Fibroblast of pulmonary artery (primary cell): ENCODE results near the gene KLHDC8A.

Experiments used
- DNase-seq: peaks from one replicate; pipeline ENCODE4 v3.0.0-alpha.2; 2010; ENCODE audit warnings: low read depth
- H3K4me3 ChIP-seq: replicated peaks from 2 replicates; pipeline ENCODE4 v1.5.1; 2011; ENCODE audit warnings: low read depth, mild to moderate bottlenecking, control low read depth, low read length, moderate library complexity
- TF ChIP-seq, protein P1 (sequence below): IDR thresholded peaks from 2 replicates; pipeline ENCODE4 v1.5.1; 2011; ENCODE audit warnings: mild to moderate bottlenecking, control low read depth, low read length, inconsistent platforms; ENCODE audit errors: missing control alignments

Gene KLHDC8A

DNA sequence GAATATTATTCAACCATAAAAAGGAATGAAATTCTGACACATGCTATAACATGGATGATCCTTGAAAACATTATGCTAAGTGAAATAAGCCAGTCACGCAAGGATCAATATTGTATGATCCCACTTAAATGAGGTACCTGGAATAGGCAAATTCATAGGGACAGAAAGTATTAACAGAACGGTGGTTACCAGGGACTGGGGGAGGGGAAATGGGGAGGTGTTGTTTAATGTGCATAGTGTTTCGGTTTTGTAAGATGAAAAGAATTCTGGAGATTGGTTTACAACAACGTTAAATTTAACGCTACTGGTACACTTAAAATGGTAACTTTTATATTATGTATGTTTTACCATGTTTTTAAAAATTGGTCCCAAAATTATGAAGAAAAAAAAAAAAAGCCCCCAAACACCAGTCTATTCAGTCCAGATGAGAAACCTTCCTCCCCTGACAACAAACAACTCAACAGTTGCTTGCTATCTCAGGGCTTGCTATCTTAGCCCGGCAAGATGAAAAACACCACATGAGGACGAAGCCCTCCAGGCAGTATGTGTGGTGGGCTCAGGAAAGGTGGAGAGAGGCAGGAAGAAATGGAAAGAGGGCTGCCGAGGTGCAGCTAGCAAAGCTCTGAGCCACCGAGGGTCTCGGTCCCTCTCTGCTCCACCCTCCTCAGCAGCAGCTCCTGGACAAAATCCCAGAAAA is 43.7 kb downstream of the KLHDC8A start:
- no peak overlapping the region for H3K4me3 ChIP-seq
- no peak for DNase-seq
- TF ChIP-seq, protein P1, sequence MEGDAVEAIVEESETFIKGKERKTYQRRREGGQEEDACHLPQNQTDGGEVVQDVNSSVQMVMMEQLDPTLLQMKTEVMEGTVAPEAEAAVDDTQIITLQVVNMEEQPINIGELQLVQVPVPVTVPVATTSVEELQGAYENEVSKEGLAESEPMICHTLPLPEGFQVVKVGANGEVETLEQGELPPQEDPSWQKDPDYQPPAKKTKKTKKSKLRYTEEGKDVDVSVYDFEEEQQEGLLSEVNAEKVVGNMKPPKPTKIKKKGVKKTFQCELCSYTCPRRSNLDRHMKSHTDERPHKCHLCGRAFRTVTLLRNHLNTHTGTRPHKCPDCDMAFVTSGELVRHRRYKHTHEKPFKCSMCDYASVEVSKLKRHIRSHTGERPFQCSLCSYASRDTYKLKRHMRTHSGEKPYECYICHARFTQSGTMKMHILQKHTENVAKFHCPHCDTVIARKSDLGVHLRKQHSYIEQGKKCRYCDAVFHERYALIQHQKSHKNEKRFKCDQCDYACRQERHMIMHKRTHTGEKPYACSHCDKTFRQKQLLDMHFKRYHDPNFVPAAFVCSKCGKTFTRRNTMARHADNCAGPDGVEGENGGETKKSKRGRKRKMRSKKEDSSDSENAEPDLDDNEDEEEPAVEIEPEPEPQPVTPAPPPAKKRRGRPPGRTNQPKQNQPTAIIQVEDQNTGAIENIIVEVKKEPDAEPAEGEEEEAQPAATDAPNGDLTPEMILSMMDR, result no peak

DNA sequence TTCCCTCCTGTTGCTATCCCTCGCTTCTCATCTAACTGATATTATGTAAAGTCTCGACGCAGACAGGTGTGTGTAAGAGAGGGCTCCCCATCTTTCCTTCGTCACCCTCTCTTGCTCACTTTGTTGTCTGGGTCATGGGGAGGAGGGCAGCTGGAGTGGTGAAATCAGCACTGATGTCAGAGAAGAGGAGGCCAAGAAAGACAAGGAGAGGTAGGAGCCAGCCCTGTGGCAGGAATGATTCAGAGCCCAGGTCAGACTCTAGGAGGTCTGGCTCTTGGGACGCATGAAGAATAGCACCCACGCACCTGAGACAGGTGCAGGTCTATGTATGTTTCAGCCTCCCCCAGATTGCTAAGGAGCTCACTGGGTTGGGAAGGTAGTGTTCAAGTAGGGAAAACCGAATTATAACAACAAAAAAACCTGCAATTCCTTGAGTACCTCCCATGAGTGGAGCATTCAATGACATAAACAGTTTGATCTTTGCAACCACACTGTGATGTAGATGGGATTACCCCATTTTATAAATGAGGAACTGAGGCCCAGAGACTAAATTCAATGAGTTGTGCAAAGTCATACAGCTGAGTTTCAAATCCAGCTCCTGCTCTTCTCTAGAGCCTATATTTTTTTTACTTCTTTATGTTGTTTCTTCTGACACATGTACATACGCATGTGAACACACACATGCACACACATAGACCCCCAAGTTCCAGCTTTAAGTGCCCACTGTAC is 45.6 kb downstream of the KLHDC8A start:
- no peak for DNase-seq
- TF ChIP-seq, protein P1, result no peak
- no peak overlapping the region for H3K4me3 ChIP-seq

DNA sequence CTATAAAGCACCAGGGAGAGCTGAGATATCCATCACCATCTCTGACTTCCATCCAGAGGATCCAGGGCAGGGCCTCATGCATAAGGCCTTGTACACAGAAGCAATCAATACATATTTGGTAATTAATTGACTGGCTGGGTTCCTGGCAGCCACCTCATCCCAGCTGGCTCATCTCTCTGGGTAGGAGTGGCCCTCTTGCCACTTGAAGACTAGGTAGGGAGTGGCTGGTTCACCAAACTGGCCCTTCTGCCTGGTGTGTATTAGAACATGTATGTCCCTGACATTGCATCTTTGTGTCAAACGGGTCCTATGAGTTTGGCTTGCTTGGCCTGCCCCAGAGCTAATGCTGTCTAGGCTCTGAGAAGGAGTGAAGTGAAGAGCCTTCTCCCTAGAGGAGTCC is 47.0 kb downstream of the KLHDC8A start:
- TF ChIP-seq, protein P1, result no peak
- H3K4me3 ChIP-seq, result no peak overlapping the region
- no peak for DNase-seq

DNA sequence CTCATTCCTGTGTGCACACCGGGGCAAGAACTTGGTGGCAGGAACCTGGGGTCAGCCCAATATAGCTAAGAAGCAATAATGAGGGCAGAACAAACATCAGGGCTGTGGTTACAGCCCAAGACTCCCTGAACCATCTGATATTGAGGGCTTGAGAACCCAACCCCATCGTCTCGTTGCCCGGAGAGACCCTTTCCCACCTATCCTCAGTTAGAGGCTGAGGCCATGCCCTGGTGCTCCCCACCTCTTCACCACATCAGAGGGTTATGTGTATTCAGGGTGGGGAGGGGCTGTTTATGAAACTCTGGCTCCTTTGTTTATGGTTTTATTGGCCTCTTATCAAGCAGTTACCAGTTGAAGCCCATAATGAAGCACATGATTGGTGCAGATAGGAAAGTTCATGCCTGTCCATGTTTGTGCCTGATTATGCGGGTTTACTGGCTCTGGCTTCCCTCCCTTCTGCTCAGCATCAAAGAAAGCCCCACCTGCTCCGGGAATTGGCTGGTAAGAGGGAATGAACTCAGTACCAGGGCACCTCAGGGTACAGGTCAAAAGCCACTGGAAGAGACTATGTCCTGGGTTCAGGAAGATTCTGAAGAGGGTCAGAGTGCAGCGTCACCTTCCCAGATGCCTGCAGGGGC is 49.7 kb downstream of the KLHDC8A start:
- TF ChIP-seq, protein P1, result no peak
- DNase-seq, result no peak
- H3K4me3 ChIP-seq, result no peak overlapping the region

DNA sequence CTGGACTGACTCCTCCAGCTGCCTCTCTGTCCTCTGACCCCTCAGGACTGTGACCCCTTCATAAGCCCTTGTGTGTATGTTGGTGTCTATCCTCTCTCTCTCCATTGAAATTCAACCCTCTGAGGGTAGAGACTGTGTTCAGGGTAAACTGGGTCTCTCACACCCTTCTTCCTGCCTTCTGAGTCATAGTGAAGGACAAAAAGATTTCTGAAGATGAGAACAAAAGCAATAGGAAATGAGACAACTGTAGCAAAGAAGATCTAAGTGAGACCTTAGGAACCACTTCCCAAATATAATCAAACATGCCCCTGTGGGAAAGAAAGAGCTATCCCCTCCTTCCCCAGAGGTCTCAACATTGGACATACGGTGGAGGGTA is 52.0 kb downstream of the KLHDC8A start:
- no peak for DNase-seq
- no peak overlapping the region for H3K4me3 ChIP-seq
- TF ChIP-seq, protein P1, result no peak

DNA sequence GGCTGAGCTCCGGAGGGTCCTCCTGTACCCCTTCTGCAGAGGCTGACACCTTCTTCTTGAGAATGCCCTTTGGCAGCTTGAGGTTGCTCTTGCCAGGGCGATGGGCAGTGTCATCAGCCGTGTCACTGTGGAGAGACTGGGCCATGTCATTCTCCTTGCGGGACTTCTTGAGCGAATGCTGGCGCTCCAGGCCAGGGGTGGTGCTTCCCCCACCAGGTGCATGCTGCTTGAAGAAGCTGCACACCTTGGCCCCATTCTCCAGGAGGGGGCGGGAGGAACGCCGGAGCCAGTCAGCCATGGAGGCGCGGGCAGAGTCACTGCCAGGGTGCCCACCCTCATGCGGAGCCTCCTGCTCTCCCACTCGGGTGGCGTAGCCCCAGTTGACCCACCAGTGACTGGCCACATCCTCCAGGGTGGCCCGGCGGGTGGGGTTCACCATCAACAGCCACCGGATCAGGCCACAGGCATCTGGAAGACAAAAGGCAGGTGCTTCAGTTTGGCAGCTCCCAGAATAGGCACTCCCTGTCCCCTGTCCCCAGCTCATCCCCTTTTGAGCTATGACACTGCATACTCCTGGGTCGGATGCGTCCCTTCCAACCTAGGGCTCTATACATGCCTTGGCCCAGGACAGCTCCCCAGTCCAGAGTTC is 52.6 kb downstream of the KLHDC8A start:
- H3K4me3 ChIP-seq, result no peak overlapping the region
- DNase-seq, result no peak
- TF ChIP-seq, protein P1, result no peak
